Measurements from ENCODE around the gene SLC39A3. TPM values are rescaled to one million over a fixed set of nuclear protein-coding genes. Genes with fewer than 3 reads are reported as not detected.

The SLC39A3 gene
- 72.7 TPM for total RNA-seq

DNA sequence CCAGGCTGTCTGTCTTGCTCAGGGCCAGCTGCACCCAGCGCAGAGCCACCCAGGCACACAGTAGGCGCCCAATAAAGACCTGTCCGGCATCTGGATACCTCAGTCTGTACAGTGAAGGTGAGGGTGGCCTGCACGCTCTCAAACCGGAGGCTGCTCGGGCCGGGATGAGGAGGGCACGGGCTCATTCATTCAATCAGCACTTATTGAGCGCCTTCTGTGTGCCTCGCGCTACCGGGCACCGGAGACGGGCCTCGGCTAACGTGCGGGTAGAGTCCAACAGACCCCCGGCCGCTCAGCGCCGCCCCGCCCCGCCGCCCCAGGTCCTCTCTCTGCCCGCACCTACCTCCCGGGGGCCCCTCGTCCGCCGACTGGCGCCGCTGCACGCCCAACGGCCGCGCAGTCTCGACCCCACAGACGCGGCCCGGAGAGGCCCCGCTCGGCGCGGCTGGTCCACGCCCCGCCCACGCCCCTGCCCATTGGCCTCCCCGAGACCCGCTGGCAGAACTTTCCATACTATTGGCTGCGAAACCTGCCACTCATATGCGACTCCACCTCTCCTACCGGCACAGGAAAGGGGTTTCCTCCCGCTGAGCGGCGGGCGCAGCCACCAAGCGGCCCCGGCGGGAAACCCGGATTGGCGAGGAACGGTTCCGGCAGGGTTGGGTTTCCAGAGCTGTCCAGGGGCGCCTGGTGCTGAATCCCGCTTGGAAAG lies at the start of gene SLC39A3:
SLC39A3 (minus strand) TSS at position 416 of the 712 bp plus-strand sequence. CDS start 2,760 bp downstream, outside the sequence.
- DNase-seq (ENCODE audit: low spot score in 2 of 2): peak; percentile 94 to 99
- TF ChIP-seq, protein P1, sequence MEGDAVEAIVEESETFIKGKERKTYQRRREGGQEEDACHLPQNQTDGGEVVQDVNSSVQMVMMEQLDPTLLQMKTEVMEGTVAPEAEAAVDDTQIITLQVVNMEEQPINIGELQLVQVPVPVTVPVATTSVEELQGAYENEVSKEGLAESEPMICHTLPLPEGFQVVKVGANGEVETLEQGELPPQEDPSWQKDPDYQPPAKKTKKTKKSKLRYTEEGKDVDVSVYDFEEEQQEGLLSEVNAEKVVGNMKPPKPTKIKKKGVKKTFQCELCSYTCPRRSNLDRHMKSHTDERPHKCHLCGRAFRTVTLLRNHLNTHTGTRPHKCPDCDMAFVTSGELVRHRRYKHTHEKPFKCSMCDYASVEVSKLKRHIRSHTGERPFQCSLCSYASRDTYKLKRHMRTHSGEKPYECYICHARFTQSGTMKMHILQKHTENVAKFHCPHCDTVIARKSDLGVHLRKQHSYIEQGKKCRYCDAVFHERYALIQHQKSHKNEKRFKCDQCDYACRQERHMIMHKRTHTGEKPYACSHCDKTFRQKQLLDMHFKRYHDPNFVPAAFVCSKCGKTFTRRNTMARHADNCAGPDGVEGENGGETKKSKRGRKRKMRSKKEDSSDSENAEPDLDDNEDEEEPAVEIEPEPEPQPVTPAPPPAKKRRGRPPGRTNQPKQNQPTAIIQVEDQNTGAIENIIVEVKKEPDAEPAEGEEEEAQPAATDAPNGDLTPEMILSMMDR (IDR thresholded peaks at IDR 0.05): peak; percentile 20 to 40 (median 27)
- no peaks in the 10 kb centered on the region for H3K27me3 ChIP-seq
- no peaks in the 10 kb centered on the region for H3K9me3 ChIP-seq
- H3K4me3 ChIP-seq: peak within 1 kb of the TSS; percentile 96 to 100
- H3K36me3 ChIP-seq: peaks cover 11 to 17% of the 10 kb centered on the region in 2 donors
- H3K4me1 ChIP-seq: peaks cover 6 to 11% of the 10 kb centered on the region in 2 donors
- intact Hi-C loops (cut with DNase I): loop anchor here (1.0 kb wide), 2 partner anchors 16 to 46 kb away; partner anchors contain the start of gene THOP1
- H3K27ac ChIP-seq: peak within 1 kb of the TSS; percentile 53

DNA sequence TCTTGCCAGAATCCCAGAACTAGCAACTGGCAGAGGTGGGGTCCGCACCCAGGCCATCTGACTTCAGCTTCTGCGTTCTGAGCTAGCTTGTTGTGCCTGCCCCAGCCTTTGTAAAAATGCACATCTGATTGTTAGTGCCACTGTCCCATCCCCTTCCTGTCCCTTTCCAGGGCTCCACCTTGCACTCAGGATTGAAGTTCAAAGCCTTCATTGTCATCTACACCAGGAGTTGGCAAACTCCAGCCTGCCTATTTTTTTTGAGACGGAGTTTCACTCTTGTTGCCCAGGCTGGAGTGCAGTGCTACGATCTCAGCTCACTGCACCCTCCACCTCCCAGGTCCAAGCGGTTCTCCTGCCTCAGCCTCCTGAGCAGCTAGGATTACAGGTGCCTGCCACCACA lies 48.4 kb upstream of the SLC39A3 start:
- TF ChIP-seq, protein P1 (IDR thresholded peaks at IDR 0.05): no peak
- peaks cover 9 to 15% of the 10 kb centered on the region in 2 donors for H3K36me3 ChIP-seq
- no peaks in the 10 kb centered on the region for H3K9me3 ChIP-seq
- H3K27me3 ChIP-seq: no peaks in the 10 kb centered on the region
- DNase-seq (ENCODE audit: low spot score in 2 of 2): no peak
- no peak overlapping the region for H3K27ac ChIP-seq
- intact Hi-C loops (cut with DNase I): no loop called here
- H3K4me1 ChIP-seq: peaks cover 6 to 18% of the 10 kb centered on the region in 2 donors
- no peak overlapping the region for H3K4me3 ChIP-seq

DNA sequence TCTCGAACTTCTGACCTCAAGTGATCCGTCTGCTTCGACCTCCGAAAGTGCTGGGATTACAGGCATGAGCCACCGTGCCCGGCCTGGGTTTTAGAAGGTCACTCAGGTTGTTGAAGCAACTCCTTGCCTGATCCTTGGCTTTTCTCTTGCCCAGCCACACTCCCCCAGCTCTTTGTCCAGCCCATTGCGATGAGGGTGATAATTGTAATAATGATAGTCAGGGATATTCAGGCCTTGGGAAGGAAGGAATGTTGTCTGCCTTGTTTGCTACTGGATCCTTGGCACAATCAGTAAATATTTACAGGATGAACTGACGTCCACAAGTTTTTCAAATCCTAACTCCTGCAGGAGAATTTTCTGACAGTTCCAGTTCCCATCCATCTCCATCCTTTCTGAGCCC lies 47.3 kb upstream of the SLC39A3 start:
- H3K27me3 ChIP-seq: no peaks in the 10 kb centered on the region
- DNase-seq (ENCODE audit: low spot score in 2 of 2): no peak
- intact Hi-C loops (cut with DNase I): no loop called here
- peaks cover 7 to 15% of the 10 kb centered on the region in 2 donors for H3K36me3 ChIP-seq
- no peak overlapping the region for H3K4me3 ChIP-seq
- TF ChIP-seq, protein P1 (IDR thresholded peaks at IDR 0.05): no peak
- peaks cover 9 to 24% of the 10 kb centered on the region in 2 donors for H3K4me1 ChIP-seq
- H3K27ac ChIP-seq: no peak overlapping the region
- H3K9me3 ChIP-seq: no peaks in the 10 kb centered on the region

- Histone ChIP-seq H3K9me3 (no peaks in the 10 kb centered on the region), H3K4me1 (peaks cover 12 to 32% of the 10 kb centered on the region in 2 donors), H3K27me3 (no peaks in the 10 kb centered on the region), H3K27ac (peak within 1 kb of the TSS; percentile 28 to 51), H3K4me3 (peak within 1 kb of the TSS; percentile 89 to 98), H3K36me3 (peaks cover under 1 to 2% of the 10 kb centered on the region in 2 donors)
- TF ChIP-seq, protein P1 (IDR thresholded peaks at IDR 0.05): no peak
- intact Hi-C loops (cut with DNase I): loop anchor here (1.0 kb wide), 4 partner anchors 34 to 115 kb away; partner anchors contain the start of genes SLC39A3, ZNF554, ZNF555 and ZNF57
- peak; percentile 95 to 99 for DNase-seq (ENCODE audit: low spot score in 2 of 2)
These were observed 45.6 kb upstream of the SLC39A3 start, which contains the start of gene THOP1 for GRCh38 chr19:2785244-2785997. THOP1 (plus strand) TSS chr19:2785503; CDS start chr19:2785663, 160 bp downstream.

DNA sequence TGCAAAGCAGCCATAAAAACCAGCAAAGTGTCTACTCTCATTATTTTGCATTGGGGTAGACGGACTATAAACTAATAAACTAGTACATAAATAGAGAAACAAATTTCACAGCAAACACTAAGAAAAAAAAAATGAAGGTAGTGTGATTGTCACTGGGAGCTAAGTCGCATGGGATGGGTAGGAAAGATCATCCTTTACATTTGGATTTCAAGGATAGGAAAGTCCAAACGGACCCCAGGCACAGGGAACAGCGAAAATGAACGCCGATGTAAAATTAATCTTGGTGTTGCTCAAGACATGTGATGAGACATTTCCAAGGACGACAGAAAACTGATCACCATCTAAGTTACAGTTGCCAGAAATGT lies 43.9 kb upstream of the SLC39A3 start:
- peak overlapping the region; percentile 12 to 88 for H3K27ac ChIP-seq
- DNase-seq (ENCODE audit: low spot score in 2 of 2): no peak
- TF ChIP-seq, protein P1 (IDR thresholded peaks at IDR 0.05): no peak
- no peaks in the 10 kb centered on the region for H3K9me3 ChIP-seq
- peaks cover 12 to 35% of the 10 kb centered on the region in 2 donors for H3K4me1 ChIP-seq
- intact Hi-C loops (cut with DNase I): loop anchor here (2.0 kb wide), 1 partner anchor 843 kb away; the partner anchor contains the start of gene CACTIN
- H3K36me3 ChIP-seq: no peaks in the 10 kb centered on the region
- no peaks in the 10 kb centered on the region for H3K27me3 ChIP-seq
- peak overlapping the region; percentile 33 to 77 for H3K4me3 ChIP-seq

All from ascending aorta (tissue), 2 donors.